ENCODE measurements around the gene TACR2.

TACR2 gene

DNA sequence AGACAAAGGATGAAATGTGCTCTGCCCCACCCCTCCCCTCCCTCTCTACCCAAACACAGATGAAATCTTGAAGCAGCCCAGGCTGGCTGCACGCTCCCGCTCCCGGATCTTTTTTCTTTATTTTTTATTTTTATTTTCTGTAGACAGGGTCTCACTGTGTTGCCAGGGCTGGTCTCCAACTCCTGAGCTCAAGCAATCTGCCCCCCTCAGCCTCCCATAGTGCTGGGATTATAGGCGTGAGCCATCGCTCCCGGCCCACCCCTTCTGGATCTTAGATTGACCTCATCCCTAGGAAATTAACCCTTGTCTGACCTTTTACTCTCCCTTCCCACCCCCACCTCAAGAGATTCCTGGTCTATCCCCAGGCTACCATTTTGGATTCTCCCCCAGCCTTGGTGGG lies 14.3 kb downstream of the TACR2 start:
- DNase-seq (ENCODE audit: low read depth): no peak

DNA sequence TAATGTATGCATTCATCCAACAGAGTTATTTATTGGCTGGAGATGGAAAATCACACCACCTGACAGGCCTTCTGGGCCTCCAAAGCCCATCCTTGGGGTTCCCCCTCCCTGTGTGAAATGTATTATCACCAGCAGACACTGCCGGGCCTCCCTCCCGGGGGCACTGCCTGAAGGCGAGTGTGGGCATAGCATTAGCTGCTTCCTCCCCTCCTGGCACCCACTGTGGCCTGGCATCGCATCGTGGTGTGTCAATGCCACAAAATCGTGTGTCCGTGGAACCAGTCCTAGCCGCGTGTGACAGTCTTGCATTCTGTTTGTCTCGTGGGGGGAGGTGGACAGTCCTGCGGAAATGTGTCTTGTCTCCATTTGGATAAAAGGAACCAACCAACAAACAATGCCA lies 15.3 kb downstream of the TACR2 start:
- DNase-seq (ENCODE audit: low read depth): no peak

DNA sequence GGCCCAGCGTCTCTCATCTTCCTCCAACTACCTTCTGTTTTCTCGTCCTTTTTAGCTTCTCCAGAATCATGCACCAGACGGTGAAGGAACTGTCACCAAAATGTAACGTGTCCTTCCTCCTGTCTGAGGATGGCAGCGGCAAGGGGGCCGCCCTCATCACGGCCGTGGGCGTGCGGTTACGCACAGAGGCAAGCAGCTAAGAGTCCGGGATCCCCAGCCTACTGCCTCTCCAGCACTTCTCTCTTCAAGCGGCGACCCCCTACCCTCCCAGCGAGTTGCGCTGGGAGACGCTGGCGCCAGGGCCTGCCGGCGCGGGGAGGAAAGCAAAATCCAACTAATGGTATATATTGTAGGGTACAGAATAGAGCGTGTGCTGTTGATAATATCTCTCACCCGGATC lies 15.8 kb downstream of the TACR2 start:
- DNase-seq (ENCODE audit: low read depth): no peak

DNA sequence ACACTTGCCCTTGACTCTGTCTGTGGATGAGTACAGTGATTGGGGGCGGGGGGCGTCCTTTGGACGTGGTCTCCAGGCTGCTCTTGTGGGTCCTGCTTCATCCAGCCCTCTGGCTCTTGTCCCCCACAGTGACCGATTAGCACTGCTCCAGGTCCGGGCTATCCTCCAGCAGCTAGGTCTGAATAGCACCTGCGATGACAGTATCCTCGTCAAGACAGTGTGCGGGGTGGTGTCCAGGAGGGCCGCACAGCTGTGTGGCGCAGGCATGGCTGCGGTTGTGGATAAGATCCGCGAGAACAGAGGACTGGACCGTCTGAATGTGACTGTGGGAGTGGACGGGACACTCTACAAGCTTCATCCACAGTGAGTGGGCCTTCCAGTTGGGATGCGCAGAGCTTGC lies 18.3 kb downstream of the TACR2 start:
- DNase-seq (ENCODE audit: low read depth): no peak

DNA sequence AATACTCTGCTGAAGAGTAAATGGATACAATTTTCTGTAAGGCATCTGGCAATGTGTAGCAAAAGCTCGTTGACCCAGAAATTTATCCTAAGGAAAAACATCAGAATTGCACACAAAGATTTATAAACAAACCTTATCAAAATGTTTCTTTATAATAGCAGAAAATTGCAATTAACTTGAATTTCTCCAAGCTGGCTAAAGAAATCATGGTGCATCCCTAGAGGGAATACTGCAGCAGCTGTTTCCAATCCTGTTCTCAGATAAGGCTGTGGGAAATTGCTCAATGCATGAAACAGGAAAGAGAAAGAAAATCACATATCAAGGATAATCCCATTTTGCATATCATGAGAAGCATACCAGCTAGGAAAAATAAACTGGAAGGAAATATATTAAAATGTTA lies 18.7 kb downstream of the TACR2 start:
- no peak for DNase-seq (ENCODE audit: low read depth)

DNA sequence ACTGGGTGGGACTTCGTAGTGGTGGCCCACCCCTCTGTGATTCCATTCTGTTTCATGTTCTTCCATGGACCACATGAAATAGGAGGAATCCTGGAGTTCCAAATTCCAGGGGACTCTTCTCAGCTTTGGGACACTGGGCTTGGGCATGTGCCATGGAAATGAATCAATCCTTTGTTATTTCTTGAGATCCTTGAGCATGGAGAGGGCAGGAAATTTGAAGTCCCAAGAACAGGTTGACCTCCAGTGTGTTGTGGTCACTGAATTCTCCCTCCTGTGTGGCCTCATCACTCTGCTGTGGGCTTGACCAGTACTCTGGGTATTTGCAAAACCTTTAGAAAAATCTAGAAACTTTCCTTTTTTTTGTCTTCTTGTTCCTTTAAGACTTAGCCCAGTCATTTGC lies 22.7 kb downstream of the TACR2 start:
- DNase-seq (ENCODE audit: low read depth): no peak

DNA sequence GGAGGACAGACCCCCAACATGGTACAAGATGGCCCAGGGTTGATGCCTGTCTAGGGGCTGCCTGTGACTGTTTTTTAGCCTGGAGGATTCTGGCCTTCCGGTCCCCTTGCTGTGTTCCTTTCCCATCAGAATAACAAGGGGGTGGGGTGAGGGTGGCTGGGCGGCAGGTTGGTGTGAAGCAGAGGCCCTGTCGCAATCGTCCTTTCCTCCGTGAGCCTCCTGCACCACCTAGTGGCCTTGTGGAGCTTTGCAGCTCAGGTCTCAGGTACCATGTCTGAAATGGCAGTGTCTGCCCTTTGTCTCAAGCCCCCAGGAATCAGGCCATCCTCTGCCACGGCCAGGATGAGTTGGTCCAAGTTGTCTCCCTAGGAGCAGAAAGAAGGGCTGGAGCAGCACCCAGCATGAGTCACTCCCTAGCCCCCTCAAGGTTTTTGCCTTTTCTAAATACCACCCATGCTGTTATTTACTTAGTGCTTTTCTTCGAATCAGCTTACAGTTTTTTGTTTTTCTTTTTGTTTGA lies 24.2 kb downstream of the TACR2 start:
- DNase-seq (ENCODE audit: low read depth): peak; percentile 90

DNA sequence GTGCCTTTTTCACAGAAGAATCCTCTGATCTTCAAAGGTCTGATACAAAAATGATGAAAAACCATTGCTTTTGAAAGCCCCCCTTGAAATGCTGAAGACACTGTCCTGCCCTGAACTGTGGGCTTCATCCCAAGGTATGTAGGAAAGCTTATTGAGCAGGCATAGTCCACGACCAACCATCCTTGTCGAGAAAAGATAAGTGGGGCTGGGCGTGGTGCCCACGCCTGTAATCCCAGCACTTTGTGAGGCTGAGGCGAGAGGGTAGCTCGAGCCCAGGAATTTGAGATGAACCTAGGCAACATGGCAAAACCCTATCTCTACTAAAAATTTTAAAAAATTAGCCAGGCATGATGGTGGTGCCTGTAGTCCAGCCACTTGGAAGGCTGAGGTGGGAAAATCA lies 25.6 kb downstream of the TACR2 start:
- no peak for DNase-seq (ENCODE audit: low read depth)

DNA sequence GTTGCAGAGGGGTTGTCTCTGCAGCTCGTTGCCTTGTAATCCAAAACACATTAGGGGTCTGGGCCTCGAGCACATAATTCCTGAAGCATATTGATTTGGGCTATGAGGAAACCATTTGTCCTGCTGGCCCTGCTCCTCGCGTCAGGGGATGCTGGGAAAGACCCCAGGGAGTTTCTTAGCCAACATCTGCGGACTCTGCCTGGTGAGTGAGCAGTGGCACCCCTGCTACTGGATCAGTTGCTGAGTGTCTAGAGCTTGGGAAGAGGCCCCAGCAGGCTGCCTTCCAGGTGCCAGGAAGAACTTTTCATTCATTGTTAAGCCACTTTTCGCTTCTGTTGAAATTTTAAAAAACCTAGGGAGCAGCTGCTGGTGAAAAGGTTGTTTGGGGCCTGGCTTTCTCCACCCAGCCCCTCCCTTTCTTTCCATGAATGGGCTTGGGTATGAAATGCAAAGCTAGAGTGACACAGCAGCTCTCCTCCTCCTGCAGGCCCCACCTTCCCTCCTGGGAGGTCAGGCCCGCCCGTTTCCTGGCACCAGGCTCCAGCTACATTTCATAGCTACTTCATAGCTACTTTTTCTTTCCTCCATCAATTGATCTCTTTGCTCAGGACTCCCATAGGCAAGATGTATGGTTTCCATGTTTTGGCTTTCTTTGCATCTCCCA lies 26.8 kb downstream of the TACR2 start:
- DNase-seq (ENCODE audit: low read depth): peak; percentile 47

DNA sequence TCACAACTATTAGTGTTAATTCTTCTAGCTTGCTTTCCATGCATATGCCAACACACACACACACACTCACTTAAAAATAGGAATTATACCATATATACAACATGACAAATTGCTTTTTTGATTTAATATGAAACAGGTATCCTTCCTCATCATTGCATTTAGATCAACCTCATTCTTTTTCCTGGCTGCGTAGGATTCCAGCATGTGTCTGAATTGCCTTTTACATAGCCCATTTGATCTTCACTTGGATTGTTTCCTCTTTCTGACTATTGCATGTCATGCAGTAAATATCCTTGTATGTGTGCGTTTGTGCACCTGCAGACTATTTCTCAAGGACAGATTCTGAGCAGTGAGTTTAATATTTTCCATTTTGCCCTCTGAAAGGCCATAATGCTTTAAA lies 28.2 kb downstream of the TACR2 start:
- no peak for DNase-seq (ENCODE audit: low read depth)

DNA sequence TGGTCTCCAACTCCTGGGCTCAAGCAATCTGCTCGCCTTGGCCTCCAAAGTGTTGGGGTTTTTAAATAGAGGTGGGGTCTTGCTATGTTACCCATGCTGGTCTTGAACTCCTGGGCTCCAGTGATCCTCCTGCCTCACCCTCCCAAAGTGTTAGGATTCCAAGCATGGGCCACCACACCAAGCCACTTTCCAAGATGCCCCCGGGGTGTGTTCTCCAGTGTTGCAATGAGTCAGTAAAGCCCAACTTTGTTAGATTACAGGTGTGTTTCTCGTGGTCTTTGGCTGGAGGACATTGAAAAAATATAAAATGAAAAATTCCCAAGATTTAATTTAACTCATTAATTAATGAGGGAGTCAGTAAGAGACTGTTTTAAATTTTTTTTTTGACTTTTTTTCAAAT lies 29.2 kb downstream of the TACR2 start:
- DNase-seq (ENCODE audit: low read depth): no peak

DNA sequence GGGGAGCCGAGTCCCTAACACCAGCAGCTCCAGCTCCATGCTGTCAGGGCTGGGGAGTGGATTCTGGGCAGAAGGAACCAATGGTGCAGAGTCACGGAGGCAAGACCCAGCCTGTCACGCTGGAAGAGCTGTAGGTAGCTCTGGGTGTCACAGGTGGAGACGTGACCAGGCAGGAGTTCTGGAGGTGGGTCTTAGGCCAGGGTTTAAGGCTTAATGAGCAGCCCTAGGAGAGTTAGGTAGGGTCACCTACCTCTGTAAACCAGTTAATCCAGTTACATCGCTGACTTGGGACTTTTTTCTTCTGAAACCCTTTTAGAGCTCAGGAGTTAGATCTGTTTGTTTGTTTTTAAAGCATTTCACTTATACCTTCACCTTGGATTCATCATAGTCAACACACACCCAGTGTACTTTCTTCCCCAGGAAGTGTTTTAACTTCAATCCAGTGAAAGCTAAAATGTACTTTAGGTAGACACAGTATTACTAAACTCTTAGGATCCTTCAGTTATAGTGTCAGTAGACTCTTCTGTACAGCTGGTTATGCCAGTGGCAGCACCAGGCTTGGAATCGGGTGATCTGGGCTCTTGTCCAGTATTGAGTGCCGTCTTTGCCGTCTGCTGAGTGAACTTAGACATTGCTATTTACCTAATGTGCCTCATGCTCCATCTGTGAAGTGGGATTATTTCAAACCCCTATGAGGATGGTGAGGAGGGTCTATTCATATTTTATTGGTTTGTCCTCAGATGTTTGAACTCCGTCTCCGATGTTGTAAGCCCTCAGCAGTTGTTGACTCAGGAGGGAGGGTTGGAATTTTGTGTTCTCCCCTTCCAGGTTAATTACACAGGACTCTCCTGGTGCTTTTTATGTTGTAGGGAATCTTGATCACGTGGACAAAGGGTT lies 31.0 kb downstream of the TACR2 start:
- DNase-seq (ENCODE audit: low read depth): no peak

DNA sequence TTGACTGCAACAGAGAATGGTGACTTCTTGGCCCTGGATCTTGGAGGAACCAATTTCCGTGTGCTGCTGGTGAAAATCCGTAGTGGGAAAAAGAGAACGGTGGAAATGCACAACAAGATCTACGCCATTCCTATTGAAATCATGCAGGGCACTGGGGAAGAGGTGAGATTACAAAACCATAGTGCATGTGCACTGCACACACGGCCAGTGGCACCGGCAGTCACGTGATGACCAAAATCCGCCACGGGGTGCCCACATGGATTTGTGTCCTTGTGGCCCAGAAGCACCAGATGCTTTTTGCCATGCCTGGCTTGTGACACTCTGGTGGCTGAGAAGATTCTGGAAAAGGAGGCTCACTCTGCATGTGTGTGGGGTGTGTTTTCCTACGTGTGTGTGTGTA lies 32.4 kb downstream of the TACR2 start:
- no peak for DNase-seq (ENCODE audit: low read depth)

DNA sequence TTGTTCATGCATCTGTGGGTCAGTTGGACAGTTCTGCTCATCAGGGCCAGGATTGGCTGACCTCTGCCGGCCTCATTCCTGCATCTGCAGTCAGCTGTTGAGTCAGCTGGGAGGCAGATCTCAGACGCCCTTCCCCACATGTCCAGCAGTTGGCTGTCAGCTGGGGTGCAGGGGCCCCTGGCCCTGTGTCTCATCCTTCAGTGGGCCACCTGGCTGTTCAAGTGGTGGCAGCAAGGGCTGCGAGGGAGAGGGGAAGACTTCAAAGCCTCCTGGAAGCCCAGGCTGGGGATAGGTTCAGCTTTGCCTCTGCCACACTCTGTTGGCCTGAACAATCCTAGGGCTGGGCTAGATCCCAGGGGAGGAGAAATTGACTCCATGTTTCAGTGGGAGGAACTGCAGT lies 33.2 kb downstream of the TACR2 start:
- peak; percentile 85 for DNase-seq (ENCODE audit: low read depth)

DNA sequence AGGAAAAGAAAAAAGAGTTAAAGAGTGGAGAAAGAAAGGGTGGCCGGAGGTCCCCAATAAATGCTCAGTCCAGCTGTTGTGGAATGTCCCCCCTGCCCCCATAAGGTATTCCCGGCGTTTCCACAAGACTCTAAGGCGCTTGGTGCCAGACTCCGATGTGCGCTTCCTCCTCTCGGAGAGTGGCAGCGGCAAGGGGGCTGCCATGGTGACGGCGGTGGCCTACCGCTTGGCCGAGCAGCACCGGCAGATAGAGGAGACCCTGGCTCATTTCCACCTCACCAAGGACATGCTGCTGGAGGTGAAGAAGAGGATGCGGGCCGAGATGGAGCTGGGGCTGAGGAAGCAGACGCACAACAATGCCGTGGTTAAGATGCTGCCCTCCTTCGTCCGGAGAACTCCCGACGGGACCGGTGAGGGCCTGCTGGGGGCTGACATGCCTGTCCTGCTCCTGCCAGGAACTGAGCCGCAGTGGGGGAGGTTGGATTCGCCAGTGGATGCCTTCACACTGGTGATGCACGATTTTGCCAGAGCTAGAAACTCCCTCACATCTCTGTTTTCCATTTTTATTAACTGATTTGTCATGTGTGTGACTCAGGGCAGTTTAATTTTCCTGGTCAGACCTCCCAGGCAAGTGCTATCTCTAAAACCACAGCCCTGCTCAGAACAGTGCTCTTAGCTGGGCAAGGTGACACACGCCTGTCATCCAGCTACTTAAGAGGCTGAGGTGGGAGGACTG lies 34.2 kb downstream of the TACR2 start:
- peak; percentile 97 for DNase-seq (ENCODE audit: low read depth)

DNA sequence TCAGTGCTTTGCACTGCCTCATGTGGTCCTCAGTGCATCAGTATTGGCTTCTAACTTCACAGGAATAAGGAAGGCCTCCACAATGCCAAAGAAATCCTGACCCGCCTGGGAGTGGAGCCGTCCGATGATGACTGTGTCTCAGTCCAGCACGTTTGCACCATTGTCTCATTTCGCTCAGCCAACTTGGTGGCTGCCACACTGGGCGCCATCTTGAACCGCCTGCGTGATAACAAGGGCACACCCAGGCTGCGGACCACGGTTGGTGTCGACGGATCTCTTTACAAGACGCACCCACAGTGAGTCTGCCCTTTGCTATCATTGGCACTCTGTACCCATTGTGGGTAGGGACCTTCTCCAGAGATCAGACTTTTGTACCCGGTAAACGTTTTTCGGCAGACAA lies 36.9 kb downstream of the TACR2 start:
- DNase-seq (ENCODE audit: low read depth): no peak

DNA sequence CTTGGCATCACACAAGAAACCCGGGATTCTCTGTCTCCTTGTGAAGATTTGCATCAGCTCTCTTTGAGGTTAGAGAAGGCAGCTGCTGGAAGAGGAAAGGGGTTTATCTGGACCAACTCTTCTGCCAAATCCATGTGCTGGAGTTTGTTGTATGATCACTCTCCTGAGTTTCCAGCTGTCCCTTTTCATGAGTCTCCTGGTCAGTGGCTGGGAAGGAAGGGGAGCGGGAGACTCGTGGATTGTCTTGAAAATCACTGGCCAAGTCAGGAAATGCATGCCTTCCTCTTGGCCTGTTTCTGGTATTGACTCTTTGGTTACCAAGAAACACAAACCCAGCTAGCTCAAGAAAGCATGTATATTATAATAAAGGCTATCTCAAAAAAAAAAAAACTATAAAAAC lies 38.8 kb downstream of the TACR2 start:
- DNase-seq (ENCODE audit: low read depth): no peak

DNA sequence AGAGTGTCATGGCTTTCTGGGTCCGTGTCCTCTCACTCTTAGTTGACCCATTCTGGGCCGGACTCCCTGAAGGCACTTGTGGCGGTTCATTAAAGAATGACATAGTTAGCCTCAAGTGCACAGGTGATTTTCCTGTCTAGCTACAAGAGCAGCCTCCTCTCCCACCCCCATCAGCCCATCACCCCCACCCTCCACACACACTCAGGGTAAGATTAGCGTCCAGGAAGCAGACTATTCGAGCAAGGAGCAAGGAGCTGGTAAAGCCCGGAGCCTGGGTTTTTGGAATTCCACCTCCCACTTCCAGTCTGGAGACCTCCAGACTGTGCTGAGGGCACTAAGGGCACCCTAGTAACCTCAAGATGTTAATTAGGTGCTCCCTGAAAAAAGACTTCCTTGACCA lies 39.5 kb downstream of the TACR2 start:
- DNase-seq (ENCODE audit: low read depth): no peak

DNA sequence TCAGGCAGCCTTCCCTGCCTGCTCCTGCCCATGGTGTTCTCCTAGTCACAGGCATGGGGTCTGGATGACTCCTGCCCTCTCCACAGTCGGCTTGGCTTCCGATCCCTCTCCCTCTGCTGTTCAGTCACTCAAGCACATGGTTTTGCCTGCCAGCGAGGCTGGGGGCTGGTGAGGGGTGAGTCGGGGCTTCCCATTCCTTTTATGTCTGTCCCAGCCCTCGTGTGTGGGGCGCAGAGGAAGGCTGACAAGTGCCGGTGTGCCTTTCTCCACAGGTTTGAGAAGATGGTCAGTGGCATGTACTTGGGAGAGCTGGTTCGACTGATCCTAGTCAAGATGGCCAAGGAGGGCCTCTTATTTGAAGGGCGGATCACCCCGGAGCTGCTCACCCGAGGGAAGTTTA lies 40.1 kb downstream of the TACR2 start:
- DNase-seq (ENCODE audit: low read depth): no peak

DNA sequence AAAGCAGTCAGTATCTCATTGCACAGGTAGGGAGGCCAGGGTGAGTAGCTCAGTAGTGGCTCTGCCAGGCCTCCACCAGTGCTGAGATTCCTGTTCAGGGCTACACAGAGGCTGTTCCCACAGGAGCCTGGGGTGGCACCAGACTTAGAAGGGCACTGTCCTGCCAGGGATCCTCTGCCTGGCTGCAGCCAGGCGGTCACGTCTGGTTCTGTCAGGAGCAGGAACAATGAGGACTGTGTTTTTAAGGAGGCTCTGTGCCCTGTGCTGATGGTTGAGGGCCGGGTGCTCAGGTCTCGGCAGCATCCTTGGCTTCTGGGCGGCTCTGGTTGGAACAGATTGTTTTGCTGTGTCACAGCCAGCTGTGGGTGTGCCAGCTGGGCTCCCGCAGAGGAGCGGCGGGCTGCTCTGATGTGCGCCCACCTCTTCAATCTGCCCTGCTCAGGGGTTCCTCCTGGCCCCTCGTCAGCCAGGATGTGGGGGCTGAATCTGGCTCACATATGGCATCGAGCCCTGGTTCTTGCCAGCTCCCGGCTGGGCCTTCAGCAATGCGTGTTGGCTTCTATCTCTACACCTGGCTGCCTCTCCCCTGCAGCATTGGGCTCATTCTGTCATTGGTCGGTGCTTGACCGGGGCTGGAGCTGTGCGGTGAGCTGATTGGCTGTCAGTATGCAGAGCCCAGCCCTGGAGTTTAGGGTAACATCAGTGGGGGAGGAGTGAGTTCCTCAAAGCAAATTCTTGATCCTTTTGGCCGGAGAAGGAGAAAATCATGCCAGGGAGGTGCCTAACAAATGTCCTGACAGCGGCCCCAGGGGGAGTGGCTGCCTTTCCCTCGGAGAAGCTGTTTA lies 41.2 kb downstream of the TACR2 start:
- no peak for DNase-seq (ENCODE audit: low read depth)

DNA sequence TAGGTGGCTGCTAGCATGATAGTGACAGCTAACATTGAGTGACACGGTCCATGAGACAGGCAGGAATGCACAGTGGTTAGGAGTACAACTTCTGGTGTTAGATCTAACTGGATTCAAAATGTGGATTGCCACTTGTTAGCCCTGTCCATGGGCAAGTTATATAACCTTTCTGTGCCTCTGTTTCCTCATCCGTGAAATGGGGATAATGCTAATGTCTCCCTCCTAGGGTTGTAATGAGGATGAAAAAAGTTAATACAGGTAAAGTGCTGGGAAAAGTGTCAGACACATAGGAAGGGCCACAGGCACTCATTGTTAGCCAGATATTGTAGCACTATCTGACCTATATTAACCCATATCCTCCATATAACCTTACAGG lies 41.8 kb downstream of the TACR2 start:
- DNase-seq (ENCODE audit: low read depth): no peak

DNA sequence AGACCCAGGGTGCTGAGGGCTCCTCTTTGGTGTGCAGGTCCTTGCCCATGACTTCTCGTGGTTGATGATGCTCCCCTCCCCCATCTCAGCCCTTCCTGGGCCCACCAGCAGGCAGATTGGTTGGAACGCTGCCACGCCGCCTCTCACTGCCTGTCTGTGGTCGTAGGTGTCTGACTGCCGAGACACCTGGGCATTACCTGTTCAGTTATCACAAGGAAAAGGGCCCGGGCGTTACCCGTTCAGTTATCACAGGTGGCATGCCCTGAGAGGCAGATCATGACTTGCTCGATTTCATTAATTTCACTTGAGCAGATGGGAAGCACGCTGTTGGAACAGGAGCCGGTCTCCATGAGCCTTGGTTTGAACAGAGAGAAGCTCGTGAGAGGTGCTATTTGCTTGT lies 42.5 kb downstream of the TACR2 start:
- DNase-seq (ENCODE audit: low read depth): no peak

Data from ELR (cell line).